ENCODE data around the gene LTO1. TPM values are rescaled to one million over a fixed set of nuclear protein-coding genes. Genes with fewer than 3 reads are reported as not detected.

LTO1 gene
- total RNA-seq, 1 experiment from 2014 or later, result 27.5 TPM

DNA sequence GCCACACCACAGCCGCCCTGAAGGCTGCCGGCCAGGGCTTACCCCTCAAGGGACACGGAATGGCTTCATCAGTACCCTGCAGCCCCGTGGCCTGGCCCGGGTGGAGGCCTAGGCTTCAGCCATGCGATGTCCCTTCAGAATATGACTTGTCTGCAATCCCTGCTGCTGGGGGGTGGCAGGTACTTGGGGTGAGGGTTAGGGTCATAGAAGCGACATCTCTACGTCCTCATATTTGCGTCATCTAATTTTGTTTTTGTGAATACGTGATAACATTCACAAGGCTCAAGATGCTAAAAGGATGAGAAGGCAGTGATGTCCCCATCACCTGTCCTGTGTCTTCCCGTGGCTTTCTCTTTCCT lies 27.8 kb downstream of the LTO1 start:
- Mint-ChIP-seq H3K4me3 (no peak overlapping the region), H3K36me3 (peaks cover 45% of the 10 kb centered on the region)
- no peak for DNase-seq (ENCODE audit: low spot score)

More for the DNA sequence above, 27.8 kb downstream of the LTO1 start:
- no peak for ATAC-seq
- POLR2A ChIA-PET, result no interaction called here
- Mint-ChIP-seq H3K27ac (no peak overlapping the region), H3K9me3 (no peaks in the 10 kb centered on the region), H3K4me1 (peaks cover 8% of the 10 kb centered on the region; the same call in 1 of the 2 replicates), H3K27me3 (ENCODE audit: low read depth) (no peaks in the 10 kb centered on the region)
- TF ChIP-seq SMAD4 (CRISPR knock-in tag; IDR thresholded peaks at IDR 0.05), result no peak
- TF ChIP-seq ZNF416 (CRISPR knock-in tag; IDR thresholded peaks at IDR 0.05), result no peak
- TF ChIP-seq, protein P1, sequence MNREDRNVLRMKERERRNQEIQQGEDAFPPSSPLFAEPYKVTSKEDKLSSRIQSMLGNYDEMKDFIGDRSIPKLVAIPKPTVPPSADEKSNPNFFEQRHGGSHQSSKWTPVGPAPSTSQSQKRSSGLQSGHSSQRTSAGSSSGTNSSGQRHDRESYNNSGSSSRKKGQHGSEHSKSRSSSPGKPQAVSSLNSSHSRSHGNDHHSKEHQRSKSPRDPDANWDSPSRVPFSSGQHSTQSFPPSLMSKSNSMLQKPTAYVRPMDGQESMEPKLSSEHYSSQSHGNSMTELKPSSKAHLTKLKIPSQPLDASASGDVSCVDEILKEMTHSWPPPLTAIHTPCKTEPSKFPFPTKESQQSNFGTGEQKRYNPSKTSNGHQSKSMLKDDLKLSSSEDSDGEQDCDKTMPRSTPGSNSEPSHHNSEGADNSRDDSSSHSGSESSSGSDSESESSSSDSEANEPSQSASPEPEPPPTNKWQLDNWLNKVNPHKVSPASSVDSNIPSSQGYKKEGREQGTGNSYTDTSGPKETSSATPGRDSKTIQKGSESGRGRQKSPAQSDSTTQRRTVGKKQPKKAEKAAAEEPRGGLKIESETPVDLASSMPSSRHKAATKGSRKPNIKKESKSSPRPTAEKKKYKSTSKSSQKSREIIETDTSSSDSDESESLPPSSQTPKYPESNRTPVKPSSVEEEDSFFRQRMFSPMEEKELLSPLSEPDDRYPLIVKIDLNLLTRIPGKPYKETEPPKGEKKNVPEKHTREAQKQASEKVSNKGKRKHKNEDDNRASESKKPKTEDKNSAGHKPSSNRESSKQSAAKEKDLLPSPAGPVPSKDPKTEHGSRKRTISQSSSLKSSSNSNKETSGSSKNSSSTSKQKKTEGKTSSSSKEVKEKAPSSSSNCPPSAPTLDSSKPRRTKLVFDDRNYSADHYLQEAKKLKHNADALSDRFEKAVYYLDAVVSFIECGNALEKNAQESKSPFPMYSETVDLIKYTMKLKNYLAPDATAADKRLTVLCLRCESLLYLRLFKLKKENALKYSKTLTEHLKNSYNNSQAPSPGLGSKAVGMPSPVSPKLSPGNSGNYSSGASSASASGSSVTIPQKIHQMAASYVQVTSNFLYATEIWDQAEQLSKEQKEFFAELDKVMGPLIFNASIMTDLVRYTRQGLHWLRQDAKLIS (CRISPR knock-in tag; IDR thresholded peaks at IDR 0.05; ENCODE audit: borderline replicate concordance), result no peak
- TF ChIP-seq, protein P2, sequence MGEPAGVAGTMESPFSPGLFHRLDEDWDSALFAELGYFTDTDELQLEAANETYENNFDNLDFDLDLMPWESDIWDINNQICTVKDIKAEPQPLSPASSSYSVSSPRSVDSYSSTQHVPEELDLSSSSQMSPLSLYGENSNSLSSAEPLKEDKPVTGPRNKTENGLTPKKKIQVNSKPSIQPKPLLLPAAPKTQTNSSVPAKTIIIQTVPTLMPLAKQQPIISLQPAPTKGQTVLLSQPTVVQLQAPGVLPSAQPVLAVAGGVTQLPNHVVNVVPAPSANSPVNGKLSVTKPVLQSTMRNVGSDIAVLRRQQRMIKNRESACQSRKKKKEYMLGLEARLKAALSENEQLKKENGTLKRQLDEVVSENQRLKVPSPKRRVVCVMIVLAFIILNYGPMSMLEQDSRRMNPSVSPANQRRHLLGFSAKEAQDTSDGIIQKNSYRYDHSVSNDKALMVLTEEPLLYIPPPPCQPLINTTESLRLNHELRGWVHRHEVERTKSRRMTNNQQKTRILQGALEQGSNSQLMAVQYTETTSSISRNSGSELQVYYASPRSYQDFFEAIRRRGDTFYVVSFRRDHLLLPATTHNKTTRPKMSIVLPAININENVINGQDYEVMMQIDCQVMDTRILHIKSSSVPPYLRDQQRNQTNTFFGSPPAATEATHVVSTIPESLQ (CRISPR knock-in tag; IDR thresholded peaks at IDR 0.05), result no peak
- TF ChIP-seq, protein P3, sequence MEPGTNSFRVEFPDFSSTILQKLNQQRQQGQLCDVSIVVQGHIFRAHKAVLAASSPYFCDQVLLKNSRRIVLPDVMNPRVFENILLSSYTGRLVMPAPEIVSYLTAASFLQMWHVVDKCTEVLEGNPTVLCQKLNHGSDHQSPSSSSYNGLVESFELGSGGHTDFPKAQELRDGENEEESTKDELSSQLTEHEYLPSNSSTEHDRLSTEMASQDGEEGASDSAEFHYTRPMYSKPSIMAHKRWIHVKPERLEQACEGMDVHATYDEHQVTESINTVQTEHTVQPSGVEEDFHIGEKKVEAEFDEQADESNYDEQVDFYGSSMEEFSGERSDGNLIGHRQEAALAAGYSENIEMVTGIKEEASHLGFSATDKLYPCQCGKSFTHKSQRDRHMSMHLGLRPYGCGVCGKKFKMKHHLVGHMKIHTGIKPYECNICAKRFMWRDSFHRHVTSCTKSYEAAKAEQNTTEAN (CRISPR knock-in tag; IDR thresholded peaks at IDR 0.05), result no peak
- no peak for TF ChIP-seq OVOL2 (CRISPR knock-in tag; IDR thresholded peaks at IDR 0.05; ENCODE audit: borderline replicate concordance)
- TF ChIP-seq, protein P4, sequence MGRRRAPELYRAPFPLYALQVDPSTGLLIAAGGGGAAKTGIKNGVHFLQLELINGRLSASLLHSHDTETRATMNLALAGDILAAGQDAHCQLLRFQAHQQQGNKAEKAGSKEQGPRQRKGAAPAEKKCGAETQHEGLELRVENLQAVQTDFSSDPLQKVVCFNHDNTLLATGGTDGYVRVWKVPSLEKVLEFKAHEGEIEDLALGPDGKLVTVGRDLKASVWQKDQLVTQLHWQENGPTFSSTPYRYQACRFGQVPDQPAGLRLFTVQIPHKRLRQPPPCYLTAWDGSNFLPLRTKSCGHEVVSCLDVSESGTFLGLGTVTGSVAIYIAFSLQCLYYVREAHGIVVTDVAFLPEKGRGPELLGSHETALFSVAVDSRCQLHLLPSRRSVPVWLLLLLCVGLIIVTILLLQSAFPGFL (CRISPR knock-in tag; IDR thresholded peaks at IDR 0.05; ENCODE audit: borderline replicate concordance), result no peak
- no peak for TF ChIP-seq GABPB1 (CRISPR knock-in tag; IDR thresholded peaks at IDR 0.05)
- no peak for TF ChIP-seq NR2C2 (CRISPR knock-in tag; IDR thresholded peaks at IDR 0.05)
- TF ChIP-seq FOXK1 (CRISPR knock-in tag; IDR thresholded peaks at IDR 0.05), result no peak
- TF ChIP-seq PRRX2 (CRISPR knock-in tag; IDR thresholded peaks at IDR 0.05), result no peak
- TF ChIP-seq FOXP1 (CRISPR knock-in tag; IDR thresholded peaks at IDR 0.05; ENCODE audit: borderline replicate concordance), result no peak
- TF ChIP-seq ZNF396 (CRISPR knock-in tag; IDR thresholded peaks at IDR 0.05; ENCODE audit: borderline replicate concordance), result no peak
- TF ChIP-seq, protein P5, sequence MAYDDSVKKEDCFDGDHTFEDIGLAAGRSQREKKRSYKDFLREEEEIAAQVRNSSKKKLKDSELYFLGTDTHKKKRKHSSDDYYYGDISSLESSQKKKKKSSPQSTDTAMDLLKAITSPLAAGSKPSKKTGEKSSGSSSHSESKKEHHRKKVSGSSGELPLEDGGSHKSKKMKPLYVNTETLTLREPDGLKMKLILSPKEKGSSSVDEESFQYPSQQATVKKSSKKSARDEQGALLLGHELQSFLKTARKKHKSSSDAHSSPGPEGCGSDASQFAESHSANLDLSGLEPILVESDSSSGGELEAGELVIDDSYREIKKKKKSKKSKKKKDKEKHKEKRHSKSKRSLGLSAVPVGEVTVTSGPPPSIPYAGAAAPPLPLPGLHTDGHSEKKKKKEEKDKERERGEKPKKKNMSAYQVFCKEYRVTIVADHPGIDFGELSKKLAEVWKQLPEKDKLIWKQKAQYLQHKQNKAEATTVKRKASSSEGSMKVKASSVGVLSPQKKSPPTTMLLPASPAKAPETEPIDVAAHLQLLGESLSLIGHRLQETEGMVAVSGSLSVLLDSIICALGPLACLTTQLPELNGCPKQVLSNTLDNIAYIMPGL (CRISPR knock-in tag; IDR thresholded peaks at IDR 0.05), result no peak
- no peak for TF ChIP-seq NR3C1 (CRISPR knock-in tag; conservative IDR thresholded peaks at IDR 0.05; ENCODE audit: low read depth)
- CTCF ChIA-PET, result no interaction called here
